ENCODE results near the gene FAM89A. TPM values are rescaled to one million over a fixed set of nuclear protein-coding genes. Genes with fewer than 3 reads are reported as not detected.
"Not testable (repeated sequence)": the region's sequence is repeated elsewhere in the genome, so short reads cannot be mapped to it uniquely, and the experiment has no call there.

The FAM89A gene
- polyA plus RNA-seq, 1 of the 3 experiments (the other 2 are of a cell fraction): 2.7 TPM

GRCh38 chr1:231045921-231046729, 6.1 kb upstream of the FAM89A start:
- H3K4me3 ChIP-seq (ENCODE audit: low read depth in 2 of 2, low read length in 1 of 2); H3K27ac ChIP-seq (ENCODE audit: low read depth in 2 of 2, low read length in 1 of 2); H3K27me3 ChIP-seq (ENCODE audit: insufficient read depth); DNase-seq; H3K9me3 ChIP-seq; H2AFZ ChIP-seq (ENCODE audit: low read depth); H4K20me1 ChIP-seq (ENCODE audit: insufficient read depth); H3K79me2 ChIP-seq (ENCODE audit: insufficient read depth); H3K4me2 ChIP-seq; H3F3A ChIP-seq (replicated peaks; ENCODE audit: insufficient read depth); H3K9ac ChIP-seq; H3K4me1 ChIP-seq (ENCODE audit: control insufficient read depth in 1 of 2, insufficient read depth in 2 of 2, low read depth in 1 of 2, low read length in 1 of 2); H3K9me2 ChIP-seq; H3K36me3 ChIP-seq (replicated peaks in 1 of 2; ENCODE audit: control insufficient read depth in 1 of 2, insufficient read depth in 2 of 2, low read length in 1 of 2): not testable (repeated sequence)
- CTCF ChIA-PET: interaction anchor here (2.1 kb wide), 1 partner anchor 9 kb away, joined by 4 read pairs; no protein-coding TSS in a partner anchor
- 26% methylated on average over 10 of the region's 10 CpGs for WGBS (ENCODE audit: low lambda C conversion rate)
- POLR2A ChIA-PET: interaction anchor here (0.7 kb wide), 1 partner anchor 32 kb away, joined by 3 read pairs; no protein-coding TSS in a partner anchor

- no peaks in the 10 kb centered on the region for H3K36me3 ChIP-seq (replicated peaks in 1 of 2; ENCODE audit: control insufficient read depth in 1 of 2, insufficient read depth in 2 of 2, low read length in 1 of 2)
- H3K9me2 ChIP-seq: no peaks in the 10 kb centered on the region
- H2AFZ ChIP-seq (ENCODE audit: low read depth): no peak overlapping the region
- H3F3A ChIP-seq (replicated peaks; ENCODE audit: insufficient read depth): no peaks in the 10 kb centered on the region
- no peaks in the 10 kb centered on the region for H3K9me3 ChIP-seq
- H3K4me2 ChIP-seq: no peak overlapping the region
- TF ChIP-seq NRF1 (IDR thresholded peaks at IDR 0.05; ENCODE audit: low read depth, low read length): no peak
- no peak for TF ChIP-seq USF1 (IDR thresholded peaks at IDR 0.05; ENCODE audit: borderline replicate concordance, low read depth)
- TF ChIP-seq CHD2 (IDR thresholded peaks at IDR 0.05; ENCODE audit: low read length, partially characterized antibody): no peak
- TF ChIP-seq MEF2A (IDR thresholded peaks at IDR 0.05; ENCODE audit: borderline replicate concordance, low read depth): no peak
- no peak for TF ChIP-seq FOXJ3 (CRISPR knock-in tag; IDR thresholded peaks at IDR 0.05)
- TF ChIP-seq TAF1 (IDR thresholded peaks at IDR 0.05; ENCODE audit: borderline replicate concordance, low read depth, low read length): no peak
- no peak for TF ChIP-seq USF2 (IDR thresholded peaks at IDR 0.05; ENCODE audit: borderline replicate concordance, low read depth, low read length)
- no peak for TF ChIP-seq EZH2phosphoT487 (IDR thresholded peaks at IDR 0.05; ENCODE audit: borderline replicate concordance, low read depth)
- no peak for TF ChIP-seq FOSL2 (IDR thresholded peaks at IDR 0.05; ENCODE audit: borderline replicate concordance, low read depth)
- TF ChIP-seq RAD21 (IDR thresholded peaks at IDR 0.05; ENCODE audit: low read length): no peak
- no peak for TF ChIP-seq YY1 (IDR thresholded peaks at IDR 0.05; ENCODE audit: low read depth)
- TF ChIP-seq TEAD4 (IDR thresholded peaks at IDR 0.05; ENCODE audit: borderline replicate concordance, insufficient read depth): no peak
- no peak for TF ChIP-seq FOXM1 (IDR thresholded peaks at IDR 0.05; ENCODE audit: low read depth)
- TF ChIP-seq IRF3 (IDR thresholded peaks at IDR 0.05; ENCODE audit: low read depth, low read length): no peak
- TF ChIP-seq MAX (IDR thresholded peaks at IDR 0.05; ENCODE audit: low read depth): no peak
- TF ChIP-seq NFIC (IDR thresholded peaks at IDR 0.05; ENCODE audit: borderline replicate concordance): no peak
- no peak for TF ChIP-seq TCF12 (IDR thresholded peaks at IDR 0.05)
- no peak for TF ChIP-seq RXRA (IDR thresholded peaks at IDR 0.05; ENCODE audit: borderline replicate concordance, low read depth)
- TF ChIP-seq PBX3 (IDR thresholded peaks at IDR 0.05): no peak
- no peaks in the 10 kb centered on the region; a peak in 1 of 4 replicates for H3K4me1 ChIP-seq (ENCODE audit: control insufficient read depth in 1 of 2, insufficient read depth in 2 of 2, low read depth in 1 of 2, low read length in 1 of 2)
- H3K9ac ChIP-seq: no peak overlapping the region
- CTCF ChIA-PET: interaction anchor here (1.0 to 2.1 kb wide), 2 partner anchors 9 to 19 kb away, joined by 3 to 4 read pairs; no protein-coding TSS in a partner anchor
- no peak for DNase-seq
- no peaks in the 10 kb centered on the region for H4K20me1 ChIP-seq (ENCODE audit: insufficient read depth)
- no peak overlapping the region for H3K4me3 ChIP-seq (ENCODE audit: low read depth in 2 of 2, low read length in 1 of 2)
- no peak overlapping the region for H3K27ac ChIP-seq (ENCODE audit: low read depth in 2 of 2, low read length in 1 of 2)
- H3K27me3 ChIP-seq (ENCODE audit: insufficient read depth): peaks cover 7% of the 10 kb centered on the region
- POLR2A ChIA-PET: no interaction called here
- H3K79me2 ChIP-seq (ENCODE audit: insufficient read depth): no peaks in the 10 kb centered on the region
Observed at GRCh38 chr1:231045286-231045685, 5.2 kb upstream of the FAM89A start.
